ENCODE results near the gene BICDL1.

- no peak for TF ChIP-seq CTCF (IDR thresholded peaks at IDR 0.05)
- TF ChIP-seq POLR2A (IDR thresholded peaks at IDR 0.05) = no peak
These were observed 147.2 kb downstream of the BICDL1 start for GRCh38 chr12:120136093-120136770.
